NCI-H1105 (cell line): ENCODE data around the gene CARD10.
A peak's percentile ranks its signal among the peaks of the same experiment; 100 is the strongest.

Experiments
- DNase-seq: peaks from one replicate; lab custom pipeline; 2025; lab: John Stamatoyannopoulos, UW

The CARD10 gene, protein sequence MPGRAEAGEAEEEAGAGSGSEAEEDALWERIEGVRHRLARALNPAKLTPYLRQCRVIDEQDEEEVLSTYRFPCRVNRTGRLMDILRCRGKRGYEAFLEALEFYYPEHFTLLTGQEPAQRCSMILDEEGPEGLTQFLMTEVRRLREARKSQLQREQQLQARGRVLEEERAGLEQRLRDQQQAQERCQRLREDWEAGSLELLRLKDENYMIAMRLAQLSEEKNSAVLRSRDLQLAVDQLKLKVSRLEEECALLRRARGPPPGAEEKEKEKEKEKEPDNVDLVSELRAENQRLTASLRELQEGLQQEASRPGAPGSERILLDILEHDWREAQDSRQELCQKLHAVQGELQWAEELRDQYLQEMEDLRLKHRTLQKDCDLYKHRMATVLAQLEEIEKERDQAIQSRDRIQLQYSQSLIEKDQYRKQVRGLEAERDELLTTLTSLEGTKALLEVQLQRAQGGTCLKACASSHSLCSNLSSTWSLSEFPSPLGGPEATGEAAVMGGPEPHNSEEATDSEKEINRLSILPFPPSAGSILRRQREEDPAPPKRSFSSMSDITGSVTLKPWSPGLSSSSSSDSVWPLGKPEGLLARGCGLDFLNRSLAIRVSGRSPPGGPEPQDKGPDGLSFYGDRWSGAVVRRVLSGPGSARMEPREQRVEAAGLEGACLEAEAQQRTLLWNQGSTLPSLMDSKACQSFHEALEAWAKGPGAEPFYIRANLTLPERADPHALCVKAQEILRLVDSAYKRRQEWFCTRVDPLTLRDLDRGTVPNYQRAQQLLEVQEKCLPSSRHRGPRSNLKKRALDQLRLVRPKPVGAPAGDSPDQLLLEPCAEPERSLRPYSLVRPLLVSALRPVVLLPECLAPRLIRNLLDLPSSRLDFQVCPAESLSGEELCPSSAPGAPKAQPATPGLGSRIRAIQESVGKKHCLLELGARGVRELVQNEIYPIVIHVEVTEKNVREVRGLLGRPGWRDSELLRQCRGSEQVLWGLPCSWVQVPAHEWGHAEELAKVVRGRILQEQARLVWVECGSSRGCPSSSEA

DNA sequence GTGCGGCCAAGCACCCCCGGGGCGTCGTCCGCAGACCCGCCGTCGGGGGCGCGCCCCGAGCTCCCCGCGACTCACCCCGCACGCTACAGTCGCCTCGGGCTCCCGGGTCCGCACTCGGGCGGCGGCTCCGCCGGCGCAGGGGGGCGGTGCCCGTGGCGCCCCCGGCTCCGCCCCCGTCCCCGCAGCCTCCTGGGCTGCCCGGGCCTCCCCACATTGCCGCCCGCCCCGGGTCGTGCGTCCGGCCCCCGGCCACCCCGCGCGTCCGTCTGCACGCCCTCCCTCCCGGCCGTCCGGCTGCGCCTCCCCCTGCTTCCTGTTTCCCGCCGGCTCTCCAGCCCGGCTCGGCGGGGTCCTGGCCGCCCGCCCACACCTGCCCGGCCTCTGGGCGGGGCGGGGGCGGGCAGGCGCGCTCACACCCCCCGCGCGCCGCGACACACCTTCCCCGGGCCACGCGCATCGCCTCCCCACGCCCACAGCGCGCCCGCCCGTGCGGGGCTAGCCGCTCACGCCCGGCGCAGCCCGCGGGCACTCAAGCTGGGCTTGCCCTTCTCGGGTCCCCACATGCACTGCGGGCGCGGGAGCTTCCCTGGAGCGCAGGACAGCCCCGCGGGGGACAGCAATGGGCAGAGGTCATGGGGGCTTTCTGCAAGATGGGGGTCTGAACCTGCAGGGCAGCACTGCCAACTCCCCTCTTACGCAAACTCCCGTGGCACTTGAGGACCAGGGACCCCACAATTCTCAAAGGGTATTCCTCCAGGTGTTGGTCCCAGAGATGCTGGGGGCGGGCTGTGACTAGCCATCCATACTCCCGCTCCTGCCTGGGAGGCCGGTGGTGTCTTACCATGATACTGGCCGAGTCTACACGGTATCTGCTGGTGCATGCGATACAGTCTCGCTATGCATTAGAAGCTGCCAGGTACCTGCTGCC is at the start of gene CARD10:
Gene CARD10, minus strand, starts transcription at position 148 of the 928 bp plus-strand sequence. CDS start 215 bp downstream, outside the sequence.
- DNase-seq, result no peak

DNA sequence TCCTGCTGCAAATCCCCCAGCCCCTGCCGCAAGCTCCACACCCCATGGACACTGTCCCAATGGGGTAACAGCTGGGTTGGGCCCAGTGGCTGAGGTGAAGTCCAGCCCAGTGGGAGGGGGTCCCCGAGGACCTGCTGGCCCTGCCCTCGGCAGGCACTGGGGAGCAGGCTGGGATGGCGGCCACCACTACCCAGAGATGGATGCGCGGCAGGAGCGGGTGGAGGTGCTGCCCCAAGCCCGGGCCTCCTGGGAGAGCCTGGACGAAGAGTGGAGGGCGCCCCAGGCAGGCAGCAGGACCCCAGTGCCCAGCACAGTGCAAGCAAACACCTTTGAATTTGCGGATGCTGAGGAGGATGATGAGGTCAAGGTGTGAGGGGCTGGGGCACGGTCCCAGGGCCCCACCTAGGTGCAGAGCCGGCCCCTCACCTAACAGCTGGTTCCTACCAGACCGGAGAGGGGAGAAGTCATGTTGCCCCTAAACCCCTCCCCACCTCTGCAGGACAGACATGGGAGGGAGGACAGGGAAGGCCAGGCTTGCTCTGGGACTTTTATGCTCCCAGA is 49.3 kb upstream of the CARD10 start:
- DNase-seq, result no peak

DNA sequence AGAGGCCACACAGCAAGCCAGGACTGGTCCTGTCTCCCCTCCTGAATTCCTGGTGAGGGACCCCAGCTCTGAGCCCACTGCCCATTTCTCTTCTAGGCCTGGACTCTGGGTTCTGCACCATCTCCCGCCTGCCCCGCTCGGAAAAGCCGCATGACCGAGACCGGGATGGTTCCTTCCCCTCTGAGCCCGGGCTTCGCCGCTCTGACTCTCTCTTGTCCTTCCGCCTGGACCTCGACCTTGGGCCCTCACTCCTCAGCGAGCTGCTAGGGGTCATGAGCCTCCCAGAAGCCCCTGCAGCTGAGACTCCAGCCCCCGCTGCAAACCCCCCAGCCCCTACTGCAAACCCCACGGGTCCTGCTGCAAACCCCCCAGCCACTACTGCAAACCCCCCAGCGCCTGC is 48.8 kb upstream of the CARD10 start:
- DNase-seq, result no peak

DNA sequence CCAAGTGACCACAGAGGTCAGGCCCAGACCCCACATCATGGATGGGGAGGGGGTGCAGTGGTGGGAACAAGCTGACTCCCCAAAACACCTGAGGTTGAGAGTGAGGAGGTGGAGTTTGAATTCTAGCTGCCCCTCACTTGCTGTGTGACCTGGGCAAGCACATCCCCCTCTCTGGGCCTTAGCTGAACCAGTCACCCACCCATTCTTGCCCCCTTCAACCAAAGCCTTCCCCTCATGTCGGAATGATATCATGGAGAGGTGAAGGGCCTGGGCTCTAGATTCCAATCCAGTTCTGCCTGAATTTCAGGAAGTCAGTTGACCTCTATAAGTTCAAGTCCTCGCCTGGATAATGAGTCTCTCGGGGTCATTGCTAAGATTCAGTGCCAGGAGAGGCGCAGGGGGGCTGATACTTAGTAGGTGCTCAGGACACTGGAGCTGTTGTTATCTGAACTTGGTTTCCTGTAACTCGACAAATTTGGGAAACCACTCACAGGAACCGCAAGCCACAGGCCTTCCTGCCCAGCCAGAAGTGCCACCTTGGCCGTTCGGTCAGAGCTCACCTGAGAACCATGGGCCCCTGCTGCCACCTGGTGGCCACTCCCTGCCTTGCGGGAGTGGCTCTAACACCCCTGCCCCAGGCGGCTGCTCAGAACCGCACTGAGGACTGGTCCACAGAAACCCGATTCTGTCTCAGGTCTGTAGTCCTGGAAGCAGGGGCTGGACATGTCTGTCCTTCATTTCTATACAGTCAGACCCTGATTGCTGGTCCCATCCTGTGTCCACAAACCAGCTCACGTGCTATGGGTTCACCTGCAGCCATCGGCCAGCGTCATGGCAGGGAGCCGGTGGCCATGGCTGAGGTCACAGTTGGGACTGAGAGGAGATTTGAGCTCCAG is 47.9 kb upstream of the CARD10 start:
- peak; percentile 40 for DNase-seq

DNA sequence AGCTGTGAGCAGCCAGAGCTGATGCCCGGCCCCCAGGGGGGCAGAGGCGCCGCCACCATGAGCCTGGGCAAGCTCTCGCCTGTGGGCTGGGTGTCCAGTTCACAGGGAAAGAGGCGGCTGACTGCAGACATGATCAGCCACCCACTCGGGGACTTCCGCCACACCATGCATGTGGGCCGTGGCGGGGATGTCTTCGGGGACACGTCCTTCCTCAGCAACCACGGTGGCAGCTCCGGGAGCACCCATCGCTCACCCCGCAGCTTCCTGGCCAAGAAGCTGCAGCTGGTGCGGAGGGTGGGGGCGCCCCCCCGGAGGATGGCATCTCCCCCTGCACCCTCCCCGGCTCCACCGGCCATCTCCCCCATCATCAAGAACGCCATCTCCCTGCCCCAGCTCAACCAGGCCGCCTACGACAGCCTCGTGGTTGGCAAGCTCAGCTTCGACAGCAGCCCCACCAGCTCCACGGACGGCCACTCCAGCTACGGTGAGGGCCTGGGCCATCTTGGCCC is 47.2 kb upstream of the CARD10 start:
- DNase-seq, result no peak

DNA sequence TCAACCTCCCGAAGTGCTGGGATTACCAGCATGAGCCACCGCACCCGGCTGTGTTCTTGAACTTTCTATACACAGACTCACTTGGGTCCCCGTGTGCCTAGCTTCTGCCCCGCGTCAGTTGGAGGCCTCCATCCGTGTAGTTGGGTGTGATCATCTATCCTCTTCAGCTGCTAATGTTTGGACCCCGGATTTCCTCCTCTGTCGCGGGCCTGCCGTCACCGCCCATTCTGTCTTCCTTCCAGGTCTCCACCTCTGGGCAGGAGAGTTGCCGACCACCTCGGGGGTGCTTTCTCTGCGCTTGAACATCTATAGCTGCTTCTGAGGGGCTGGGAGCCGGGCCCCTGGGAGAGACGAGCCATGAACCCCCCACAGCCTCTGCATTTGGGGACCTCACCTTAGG is 46.6 kb upstream of the CARD10 start:
- DNase-seq, result no peak

DNA sequence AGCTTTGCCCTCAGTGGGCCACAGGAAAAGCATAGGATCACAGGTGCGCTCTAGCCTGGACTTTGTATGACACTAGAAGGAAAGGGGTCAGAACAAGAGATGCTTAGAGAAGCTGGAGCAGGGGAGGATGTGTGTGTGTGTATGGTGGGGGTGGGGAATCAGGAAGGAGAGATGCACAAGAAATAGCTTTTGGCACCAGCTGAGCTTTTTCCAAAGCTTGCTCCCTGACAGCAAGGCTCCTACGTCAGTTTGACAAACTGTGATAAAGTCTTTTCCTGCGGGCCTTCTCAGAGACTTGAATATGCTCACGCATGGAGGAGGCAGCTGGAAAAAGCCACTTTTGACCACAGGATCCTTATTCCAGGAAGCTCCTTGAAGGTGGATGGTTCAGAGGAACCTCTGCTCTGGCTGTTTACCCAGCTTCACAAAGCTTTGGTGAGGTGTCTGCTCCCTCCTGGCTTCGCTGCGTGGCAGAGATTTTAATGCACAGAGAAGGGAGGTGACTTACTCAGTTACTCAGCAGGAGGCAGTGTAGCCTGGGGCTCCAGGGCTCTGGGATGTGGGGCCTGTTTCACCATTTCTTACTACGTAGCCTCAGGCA is 45.0 kb upstream of the CARD10 start:
- no peak for DNase-seq

DNA sequence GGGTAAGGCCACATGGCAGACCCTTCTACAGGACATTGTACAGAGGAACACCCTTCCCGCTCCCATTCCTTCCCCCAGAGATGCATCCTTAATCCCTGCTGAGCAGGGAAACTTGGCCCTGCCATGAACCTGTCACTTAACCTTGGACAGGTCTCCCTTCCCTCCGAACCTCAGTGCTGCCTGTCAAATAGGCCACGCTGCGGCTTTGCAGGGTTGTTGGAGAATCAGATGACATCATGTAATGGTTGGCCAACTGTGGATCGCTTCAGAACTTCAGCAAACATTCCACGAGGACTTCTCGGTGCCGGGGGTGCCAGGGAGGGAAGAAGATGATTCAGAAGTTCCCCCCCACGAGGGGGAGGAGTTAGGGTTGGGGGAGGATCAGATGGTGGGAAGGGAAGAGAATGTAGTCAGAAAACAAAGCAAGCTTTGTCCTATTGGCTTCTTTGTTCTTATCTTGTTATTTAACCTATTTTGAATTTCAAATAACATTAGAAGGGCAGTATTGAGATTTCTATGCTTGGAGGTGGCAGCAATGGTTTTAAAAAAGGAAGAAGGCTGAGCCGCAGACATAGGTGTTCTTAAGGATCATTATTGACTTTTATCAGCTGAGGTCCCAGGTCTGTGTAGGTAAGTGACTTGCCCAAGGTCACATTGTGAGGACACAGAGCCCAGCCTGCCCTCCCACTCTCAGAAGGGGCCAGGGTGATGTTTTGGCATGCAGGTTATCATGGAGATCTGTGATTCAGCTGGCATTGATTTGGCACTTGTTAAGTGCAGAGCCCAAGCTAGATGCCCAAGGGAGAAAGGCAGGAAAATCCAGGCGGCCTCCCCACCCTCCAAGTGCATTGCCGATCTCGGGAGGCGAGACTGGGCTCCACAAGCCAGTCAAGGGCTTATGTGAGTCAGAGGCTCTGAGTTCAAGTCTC is 44.2 kb upstream of the CARD10 start:
- no peak for DNase-seq

DNA sequence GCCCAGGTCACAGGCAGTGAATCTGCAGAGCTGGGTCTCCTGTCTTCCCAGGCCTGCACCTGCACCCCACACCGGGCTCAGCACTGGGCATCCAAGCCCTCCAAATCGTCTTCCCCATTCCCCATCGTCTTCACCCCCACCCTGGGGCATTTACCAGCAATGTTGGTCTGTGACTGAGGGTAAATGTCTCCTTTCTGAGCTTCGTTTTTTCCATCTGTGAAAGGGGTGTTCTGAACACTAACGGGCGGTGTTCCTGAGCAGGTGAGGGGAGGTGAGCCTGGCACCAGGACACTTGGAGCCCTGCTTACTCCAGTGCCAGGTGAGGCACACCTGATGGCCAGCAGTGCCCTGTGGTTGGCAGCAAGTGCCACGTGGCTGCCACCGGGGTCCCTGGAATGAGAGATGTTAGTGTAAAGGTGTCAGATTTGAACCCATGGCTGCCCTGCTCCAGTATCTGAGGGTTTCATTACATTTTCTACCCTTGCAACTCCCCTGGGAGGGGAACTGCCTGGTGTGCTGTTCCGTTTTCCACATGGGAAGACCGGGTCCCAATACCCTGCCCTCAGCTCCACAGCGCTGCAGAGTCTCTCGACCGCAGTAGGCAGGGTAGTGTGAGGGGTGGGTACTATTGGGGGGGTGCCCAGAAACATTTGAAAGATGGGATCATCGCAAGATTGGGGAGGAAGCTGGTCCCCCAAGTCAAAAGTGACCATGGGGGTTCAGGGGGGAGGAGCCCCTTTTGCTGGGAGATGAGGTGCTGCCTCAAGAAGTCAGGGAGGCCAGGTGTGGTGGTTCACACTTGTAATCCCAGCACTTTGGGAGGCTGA is 43.0 kb upstream of the CARD10 start:
- DNase-seq, result no peak

DNA sequence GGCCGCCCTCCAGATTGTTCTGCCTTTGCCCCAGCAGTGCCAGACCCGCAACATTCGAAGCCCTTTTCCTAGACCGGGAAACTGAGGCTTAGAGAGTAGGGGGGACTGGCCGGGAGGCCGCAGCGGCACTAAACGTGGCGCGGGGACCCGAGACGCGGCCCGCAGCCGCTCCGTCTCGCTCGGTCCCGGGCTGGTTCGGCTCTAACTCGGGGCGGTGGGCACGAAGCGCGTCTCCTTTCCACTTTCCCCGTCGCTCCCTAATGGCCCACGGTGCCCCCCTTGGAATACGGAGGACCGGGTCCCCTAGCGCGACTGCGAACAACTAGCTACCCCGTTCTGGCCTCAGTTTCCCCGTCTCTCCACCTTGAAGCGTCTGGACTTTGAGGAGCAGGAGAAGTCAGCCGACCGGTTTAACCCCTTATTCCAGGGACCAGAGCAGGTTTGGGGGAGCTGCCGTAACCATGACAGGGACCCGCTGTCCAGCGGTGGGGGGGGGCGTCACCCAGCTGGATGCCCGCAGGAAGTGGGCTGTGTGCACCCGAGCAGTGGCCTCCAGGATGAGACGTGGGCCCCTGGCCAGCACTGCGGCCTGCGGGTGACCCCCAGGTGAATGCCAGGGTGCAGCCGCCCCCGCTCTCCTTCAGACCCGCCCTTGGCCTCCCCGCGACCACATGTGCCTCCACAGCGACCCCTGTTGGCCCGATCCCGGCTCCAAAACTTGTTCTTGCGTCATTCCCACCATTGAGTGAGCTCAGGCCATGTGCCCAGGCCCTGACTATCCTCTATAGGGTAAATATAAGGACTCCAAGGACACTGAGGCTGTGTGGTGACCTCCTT is 42.2 kb upstream of the CARD10 start:
- peak; percentile 70 for DNase-seq

DNA sequence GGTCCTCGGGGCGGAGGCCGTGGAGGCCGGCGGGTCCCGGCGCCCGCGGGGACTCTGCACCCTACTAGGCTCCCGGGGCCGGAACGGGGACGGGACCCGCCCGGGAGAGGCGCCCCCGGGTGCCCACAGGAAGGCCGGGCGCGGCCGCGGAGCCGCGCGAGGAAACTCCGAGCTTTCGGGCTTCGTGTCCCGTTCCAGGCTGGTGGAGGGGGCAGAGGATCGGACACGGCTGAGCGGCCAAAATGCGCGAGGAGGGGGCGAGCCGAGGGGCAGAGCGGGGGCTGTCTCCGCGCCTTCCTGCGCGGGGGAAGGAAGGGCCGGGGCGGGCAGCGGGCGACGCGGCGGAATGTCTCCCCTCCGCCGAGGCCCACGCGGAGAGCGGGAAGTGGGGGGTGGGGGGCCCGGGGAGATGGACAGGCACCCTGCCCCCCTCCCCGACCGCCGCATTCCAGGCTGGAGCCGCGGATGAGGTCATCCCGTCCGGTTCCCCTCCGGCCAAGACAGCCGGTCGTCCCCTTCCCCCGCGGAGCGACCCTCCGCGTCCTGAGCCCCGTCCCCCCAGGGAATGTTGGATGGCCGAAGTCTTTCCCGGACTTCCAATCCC is 41.5 kb upstream of the CARD10 start:
- no peak for DNase-seq

DNA sequence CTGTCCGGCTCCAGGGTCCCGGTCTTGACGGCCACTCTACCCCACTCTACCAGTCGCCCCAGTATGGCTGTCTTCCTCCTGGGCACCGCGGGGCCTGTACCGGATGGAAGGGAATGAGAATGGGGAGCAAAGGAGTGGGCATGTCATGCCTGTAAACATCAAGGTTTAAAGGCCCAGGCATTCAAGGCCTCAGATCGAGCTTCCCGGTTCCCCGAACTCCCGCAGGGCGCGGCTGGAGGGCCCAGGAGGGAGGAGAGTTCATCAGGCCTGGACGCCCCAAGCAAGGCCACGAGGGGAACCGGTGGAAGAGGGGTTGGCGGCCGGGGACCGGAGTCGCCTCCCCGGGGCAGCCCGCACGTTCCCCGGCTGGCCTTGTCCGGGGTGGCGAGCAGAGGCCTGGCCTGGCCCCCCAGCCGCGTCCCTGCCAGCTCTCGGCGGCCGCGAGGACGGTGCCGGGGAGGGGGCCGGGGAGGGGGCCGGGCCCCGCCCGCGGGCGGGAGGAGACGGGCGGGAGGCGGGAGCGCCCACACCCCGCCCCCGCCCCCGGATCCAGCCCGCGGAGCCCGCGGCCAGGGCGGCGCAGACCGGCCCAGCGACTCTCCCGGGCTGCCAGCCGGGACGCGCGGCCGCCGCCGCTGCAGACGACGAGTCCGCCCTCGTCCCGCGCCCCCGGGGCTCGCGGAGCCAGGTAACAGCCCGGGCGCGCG is 40.8 kb upstream of the CARD10 start, which contains the start of gene CDC42EP1:
Gene CDC42EP1, plus strand, starts transcription at position 580 of the 707 bp plus-strand sequence. CDS start 5,870 bp downstream, outside the sequence.
- no peak for DNase-seq

DNA sequence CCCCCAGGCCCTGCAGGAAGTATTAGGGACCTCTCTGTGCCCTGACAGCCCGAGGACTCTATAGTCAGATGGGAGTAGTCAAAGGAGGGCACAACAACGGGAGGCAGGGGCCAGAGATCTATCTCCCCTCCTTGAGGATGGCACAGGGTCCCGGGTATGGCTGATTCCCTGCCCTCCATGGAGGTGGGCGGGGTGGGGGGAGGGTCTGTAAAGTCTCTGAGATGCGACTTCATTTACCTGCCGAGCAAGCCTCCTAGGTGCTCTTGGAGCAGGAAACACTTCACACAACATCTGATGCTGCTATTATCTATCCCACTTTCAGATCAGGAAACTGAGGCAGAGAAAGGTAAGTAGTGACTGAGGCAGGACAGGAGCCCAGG is 40.3 kb upstream of the CARD10 start:
- no peak for DNase-seq

DNA sequence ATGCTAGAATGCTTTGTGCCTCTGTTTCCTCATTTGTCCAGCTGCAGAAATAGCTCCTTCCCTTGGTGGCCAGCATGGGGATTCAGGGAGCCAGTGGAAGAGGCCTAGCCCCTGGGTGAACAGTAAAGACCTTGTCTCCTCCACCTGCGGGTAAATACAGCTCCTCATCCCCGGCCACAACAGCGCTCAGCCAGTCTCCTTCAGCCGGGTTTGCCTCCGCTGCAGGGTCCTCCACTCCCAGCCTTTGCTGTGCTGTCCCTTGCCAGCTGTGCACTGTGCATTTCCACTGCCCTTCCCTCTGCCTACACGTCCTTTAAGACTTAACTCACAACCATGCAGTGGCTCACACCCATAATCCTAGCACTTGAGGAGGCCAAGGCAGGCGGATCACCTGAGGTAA is 39.6 kb upstream of the CARD10 start:
- DNase-seq, result no peak

DNA sequence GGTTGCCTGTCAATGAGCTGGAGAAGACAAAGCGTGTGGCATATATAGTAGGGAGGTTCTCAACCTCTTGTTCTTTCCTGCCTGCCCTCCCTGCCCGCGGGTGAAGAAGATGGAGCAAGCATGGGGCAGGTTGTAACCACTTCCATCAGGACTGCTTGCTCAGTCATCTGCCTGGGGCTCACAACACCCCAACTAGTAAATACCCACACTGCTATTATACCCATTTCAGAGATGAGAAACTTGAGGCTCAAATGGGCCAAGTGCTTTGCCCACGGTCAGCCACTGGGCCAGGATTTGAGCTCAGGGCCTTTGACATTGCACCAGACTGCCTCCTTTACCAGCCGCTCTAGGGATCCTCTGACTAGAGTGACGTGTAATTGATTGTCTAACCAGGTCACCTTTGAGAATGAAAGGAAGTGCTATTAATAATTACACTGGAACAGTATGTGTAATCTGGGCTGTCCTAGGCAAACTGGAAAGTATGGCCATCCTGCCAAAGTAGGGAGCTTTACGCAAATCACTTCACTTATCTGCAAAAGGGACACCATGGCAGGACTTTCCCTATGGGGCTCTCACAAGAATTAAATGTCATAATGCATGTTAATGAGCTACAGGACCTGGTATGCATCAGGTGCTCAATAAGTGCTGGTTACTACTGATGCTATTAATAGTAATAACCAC is 38.2 kb upstream of the CARD10 start:
- no peak for DNase-seq
